Activated B cell treated with CpG ODN at 0.5 μM for 24 hours (primary cell): ENCODE results near the gene RBMS3. TPM values are rescaled to one million over a fixed set of nuclear protein-coding genes. Genes with fewer than 3 reads are reported as not detected.

Experiments
- ATAC-seq: fragments of 200-7000 bp; cut with Tn5 transposase; one replicate; pipeline ENCODE4 v1.10.0; 2021; ENCODE audit warnings: low read depth, mild to moderate bottlenecking, moderate library complexity
- CTCF ChIA-PET: fragments of 350-600 bp; sonication (Branson Sonifier 250); formaldehyde crosslinking; loops from one replicate; lab custom pipeline; 2021; ENCODE audit warnings: antibody characterized with exemption; lab: Charles Lee
- POLR2A ChIA-PET: fragments of 350-600 bp; sonication (Branson Sonifier 250); formaldehyde crosslinking; loops from one replicate; lab custom pipeline; 2021; ENCODE audit warnings: antibody characterized with exemption; lab: Charles Lee
- DNase-seq: peaks from one replicate; pipeline ENCODE4 v3.0.0; 2022
- H3K27ac Mint-ChIP-seq: one replicate; pipeline ENCODE4 v1.8.0; 2020; ENCODE audit warnings: mixed read lengths
- H3K27me3 Mint-ChIP-seq: one replicate; pipeline ENCODE4 v1.8.0; 2021; ENCODE audit warnings: mixed read lengths
- H3K36me3 Mint-ChIP-seq: one replicate; pipeline ENCODE4 v1.8.0; 2021; ENCODE audit warnings: low read depth, mixed read lengths
- H3K4me1 Mint-ChIP-seq: one replicate; pipeline ENCODE4 v1.8.0; 2021; ENCODE audit warnings: mixed read lengths
- H3K4me3 Mint-ChIP-seq: one replicate; pipeline ENCODE4 v1.8.0; 2020; ENCODE audit warnings: mild to moderate bottlenecking, mixed read lengths
- H3K9me3 Mint-ChIP-seq: one replicate; pipeline ENCODE4 v1.8.0; 2020; ENCODE audit warnings: mixed read lengths
- CTCF ChIP-seq: fragments of 200-600 bp; IDR thresholded peaks from one replicate; pipeline ENCODE4 v1.8.0; 2022; ENCODE audit warnings: antibody characterized with exemption, mild to moderate bottlenecking
- intact Hi-C: fragments of 100-400 bp; cut with micrococcal nuclease; formaldehyde crosslinking; loops from one replicate; pipeline ENCODE4 v1.15.1; 2024
- total RNA-seq: library from RNA; stranded (reverse); gene quantifications from 2 replicates; pipeline ENCODE4 v1.2.3, GENCODE V29; 2022

Gene RBMS3
- total RNA-seq, 1 donor from 2014 or later, result 0.31 TPM

- no peaks in the 10 kb centered on the region for H3K27me3 Mint-ChIP-seq
- DNase-seq (no peak), ATAC-seq (no peak)
- ChIA-PET POLR2A (no interaction called here), CTCF (no interaction called here)
- no peak overlapping the region for H3K27ac Mint-ChIP-seq
- H3K36me3 Mint-ChIP-seq, result no peaks in the 10 kb centered on the region
- no peak for TF ChIP-seq CTCF
- H3K9me3 Mint-ChIP-seq, result no peaks in the 10 kb centered on the region
- intact Hi-C loops, result no loop called here
- H3K4me1 Mint-ChIP-seq, result no peaks in the 10 kb centered on the region
- H3K4me3 Mint-ChIP-seq, result no peak overlapping the region
Observed at GRCh38 chr3:29606416-29606815, 325.5 kb downstream of the RBMS3 start.

- ChIA-PET CTCF (interaction anchor here (0.6 kb wide), 1 partner anchor 21 kb away, joined by 4 read pairs; no protein-coding TSS in a partner anchor), POLR2A (no interaction called here)
- ATAC-seq, result no peak
- Mint-ChIP-seq H3K4me1 (no peaks in the 10 kb centered on the region), H3K9me3 (no peaks in the 10 kb centered on the region), H3K36me3 (no peaks in the 10 kb centered on the region), H3K27ac (no peak overlapping the region), H3K4me3 (no peak overlapping the region), H3K27me3 (no peaks in the 10 kb centered on the region)
- no peak for TF ChIP-seq CTCF
- DNase-seq, result no peak
- intact Hi-C loops, result no loop called here
Observed at GRCh38 chr3:29608414-29609327, 327.8 kb downstream of the RBMS3 start.

- Mint-ChIP-seq H3K27ac (no peak overlapping the region), H3K9me3 (peaks cover 4% of the 10 kb centered on the region), H3K36me3 (no peaks in the 10 kb centered on the region), H3K27me3 (no peaks in the 10 kb centered on the region), H3K4me3 (no peak overlapping the region), H3K4me1 (no peaks in the 10 kb centered on the region)
- DNase-seq, result no peak
- POLR2A ChIA-PET, result no interaction called here
- CTCF ChIA-PET, result no interaction called here
- intact Hi-C loops, result no loop called here
- TF ChIP-seq CTCF, result no peak
- no peak for ATAC-seq
Observed at GRCh38 chr3:29609328-29609811, 328.5 kb downstream of the RBMS3 start.

- Mint-ChIP-seq H3K9me3 (peaks cover 4% of the 10 kb centered on the region), H3K27ac (no peak overlapping the region), H3K4me3 (no peak overlapping the region), H3K27me3 (no peaks in the 10 kb centered on the region), H3K4me1 (no peaks in the 10 kb centered on the region), H3K36me3 (no peaks in the 10 kb centered on the region)
- no peak for DNase-seq
- CTCF ChIA-PET, result no interaction called here
- POLR2A ChIA-PET, result no interaction called here
- no peak for TF ChIP-seq CTCF
- intact Hi-C loops, result no loop called here
- ATAC-seq, result no peak
Observed at GRCh38 chr3:29610781-29611180, 329.9 kb downstream of the RBMS3 start.

GRCh38 chr3:29611252-29611651, 330.4 kb downstream of the RBMS3 start:
- ChIA-PET POLR2A (no interaction called here), CTCF (no interaction called here)
- ATAC-seq, result no peak
- Mint-ChIP-seq H3K9me3 (peaks cover 4% of the 10 kb centered on the region), H3K4me3 (no peak overlapping the region), H3K4me1 (no peaks in the 10 kb centered on the region), H3K36me3 (no peaks in the 10 kb centered on the region), H3K27me3 (no peaks in the 10 kb centered on the region), H3K27ac (no peak overlapping the region)
- no peak for DNase-seq
- intact Hi-C loops, result no loop called here
- TF ChIP-seq CTCF, result no peak
